GM06990 (cell line): ENCODE results near the gene DCAF7.

ENCODE experiments used
- DNase-seq: peaks from one replicate; pipeline ENCODE4 v3.0.0-alpha.2; 2011; ENCODE audit not compliant: insufficient read length; ENCODE audit errors: extremely low read depth
- H3K27me3 ChIP-seq: replicated peaks from 2 replicates; pipeline ENCODE4 v1.6.0; 2011; ENCODE audit warnings: low read length; ENCODE audit not compliant: control insufficient read depth, insufficient read depth
- H3K36me3 ChIP-seq: 2 replicates; pipeline ENCODE4 v1.5.1; 2011; ENCODE audit warnings: low read length; ENCODE audit not compliant: control insufficient read depth, insufficient read depth
- H3K4me3 ChIP-seq: replicated peaks from 2 replicates; pipeline ENCODE4 v1.5.1; 2011; ENCODE audit warnings: low read depth, mild to moderate bottlenecking, control low read depth, low read length
- TF ChIP-seq, protein P1 (sequence below): IDR thresholded peaks from 2 replicates; pipeline ENCODE4 v1.5.1; 2011; ENCODE audit warnings: low read length, control low read depth, mild to moderate bottlenecking, inconsistent platforms; ENCODE audit not compliant: insufficient read depth, poor library complexity, severe bottlenecking

DCAF7 gene

DNA sequence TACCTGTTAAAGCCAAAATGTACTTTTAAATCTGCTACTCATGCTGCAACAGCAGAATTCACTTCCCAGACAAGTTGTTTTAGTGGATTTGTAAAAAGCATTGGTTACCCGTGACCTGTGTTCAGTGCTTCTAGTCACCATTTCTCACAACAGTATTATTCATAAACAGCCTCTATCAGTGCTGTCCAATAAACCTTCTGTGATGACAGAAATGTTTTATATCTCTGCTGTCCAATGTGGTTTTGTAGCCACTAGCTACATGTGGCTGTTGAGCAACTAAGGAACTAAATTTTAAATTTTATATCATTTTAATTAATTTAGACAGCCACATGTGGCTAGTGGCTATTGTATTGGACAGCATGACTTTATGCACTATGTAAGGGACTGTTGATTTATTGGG is 84.5 kb downstream of the DCAF7 start:
- H3K27me3 ChIP-seq, result no peaks in the 10 kb centered on the region
- peaks cover 5% of the 10 kb centered on the region for H3K36me3 ChIP-seq
- no peak overlapping the region for H3K4me3 ChIP-seq
- TF ChIP-seq, protein P1, sequence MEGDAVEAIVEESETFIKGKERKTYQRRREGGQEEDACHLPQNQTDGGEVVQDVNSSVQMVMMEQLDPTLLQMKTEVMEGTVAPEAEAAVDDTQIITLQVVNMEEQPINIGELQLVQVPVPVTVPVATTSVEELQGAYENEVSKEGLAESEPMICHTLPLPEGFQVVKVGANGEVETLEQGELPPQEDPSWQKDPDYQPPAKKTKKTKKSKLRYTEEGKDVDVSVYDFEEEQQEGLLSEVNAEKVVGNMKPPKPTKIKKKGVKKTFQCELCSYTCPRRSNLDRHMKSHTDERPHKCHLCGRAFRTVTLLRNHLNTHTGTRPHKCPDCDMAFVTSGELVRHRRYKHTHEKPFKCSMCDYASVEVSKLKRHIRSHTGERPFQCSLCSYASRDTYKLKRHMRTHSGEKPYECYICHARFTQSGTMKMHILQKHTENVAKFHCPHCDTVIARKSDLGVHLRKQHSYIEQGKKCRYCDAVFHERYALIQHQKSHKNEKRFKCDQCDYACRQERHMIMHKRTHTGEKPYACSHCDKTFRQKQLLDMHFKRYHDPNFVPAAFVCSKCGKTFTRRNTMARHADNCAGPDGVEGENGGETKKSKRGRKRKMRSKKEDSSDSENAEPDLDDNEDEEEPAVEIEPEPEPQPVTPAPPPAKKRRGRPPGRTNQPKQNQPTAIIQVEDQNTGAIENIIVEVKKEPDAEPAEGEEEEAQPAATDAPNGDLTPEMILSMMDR, result no peak
- DNase-seq, result no peak

- Histone ChIP-seq H3K4me3 (no peak overlapping the region), H3K27me3 (no peaks in the 10 kb centered on the region), H3K36me3 (peaks cover 5% of the 10 kb centered on the region)
- TF ChIP-seq, protein P1, result no peak
- DNase-seq, result no peak
These were observed 85.0 kb downstream of the DCAF7 start for GRCh38 chr17:63635290-63635689.

DNA sequence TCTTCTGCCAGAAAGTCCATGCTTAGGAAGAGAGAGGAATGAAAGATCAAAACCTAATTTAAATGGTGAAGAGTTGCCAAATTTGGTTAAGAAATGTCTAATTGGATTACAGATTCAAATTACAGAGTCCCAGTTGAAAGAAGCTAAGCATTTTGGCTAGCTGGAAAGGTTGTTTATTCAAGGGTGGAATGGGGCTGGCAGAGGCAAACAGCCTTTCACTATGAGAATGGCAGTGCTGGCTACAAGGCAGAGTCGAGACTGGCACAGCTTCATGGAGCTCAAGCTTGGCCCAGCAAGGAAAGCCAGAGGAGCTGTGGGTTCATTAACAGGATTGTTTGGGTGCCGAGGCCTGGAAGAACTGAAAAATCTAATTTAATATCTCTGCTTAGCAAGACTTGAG is 85.5 kb downstream of the DCAF7 start:
- DNase-seq, result no peak
- peaks cover 5% of the 10 kb centered on the region for H3K36me3 ChIP-seq
- no peak overlapping the region for H3K4me3 ChIP-seq
- H3K27me3 ChIP-seq, result no peaks in the 10 kb centered on the region
- TF ChIP-seq, protein P1, result no peak

- TF ChIP-seq, protein P1, result no peak
- Histone ChIP-seq H3K4me3 (no peak overlapping the region), H3K36me3 (peaks cover 5% of the 10 kb centered on the region), H3K27me3 (no peaks in the 10 kb centered on the region)
- no peak for DNase-seq
These were observed 88.8 kb downstream of the DCAF7 start for GRCh38 chr17:63639125-63639524.

DNA sequence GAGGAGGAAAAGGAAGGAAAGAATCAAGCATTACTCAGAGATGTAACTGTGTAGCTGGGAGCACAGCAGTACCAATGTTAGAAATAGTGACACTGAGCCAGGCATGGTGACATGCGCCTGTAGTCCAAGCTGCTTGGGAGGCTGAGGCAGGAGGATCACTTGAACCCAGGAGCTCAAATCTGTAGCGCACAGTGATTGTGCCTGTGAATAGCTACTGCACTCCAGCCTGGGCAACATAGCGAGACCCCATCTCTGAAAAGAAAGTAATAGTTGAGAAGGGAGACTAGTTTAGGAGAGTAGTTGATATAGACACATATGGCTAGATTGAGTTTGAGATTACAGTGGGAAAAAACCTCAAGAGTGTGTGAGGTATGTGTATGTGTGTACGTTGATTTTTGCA is 89.8 kb downstream of the DCAF7 start:
- H3K27me3 ChIP-seq, result no peaks in the 10 kb centered on the region
- TF ChIP-seq, protein P1, result no peak
- H3K36me3 ChIP-seq, result peaks cover 5% of the 10 kb centered on the region
- DNase-seq, result no peak
- H3K4me3 ChIP-seq, result no peak overlapping the region

DNA sequence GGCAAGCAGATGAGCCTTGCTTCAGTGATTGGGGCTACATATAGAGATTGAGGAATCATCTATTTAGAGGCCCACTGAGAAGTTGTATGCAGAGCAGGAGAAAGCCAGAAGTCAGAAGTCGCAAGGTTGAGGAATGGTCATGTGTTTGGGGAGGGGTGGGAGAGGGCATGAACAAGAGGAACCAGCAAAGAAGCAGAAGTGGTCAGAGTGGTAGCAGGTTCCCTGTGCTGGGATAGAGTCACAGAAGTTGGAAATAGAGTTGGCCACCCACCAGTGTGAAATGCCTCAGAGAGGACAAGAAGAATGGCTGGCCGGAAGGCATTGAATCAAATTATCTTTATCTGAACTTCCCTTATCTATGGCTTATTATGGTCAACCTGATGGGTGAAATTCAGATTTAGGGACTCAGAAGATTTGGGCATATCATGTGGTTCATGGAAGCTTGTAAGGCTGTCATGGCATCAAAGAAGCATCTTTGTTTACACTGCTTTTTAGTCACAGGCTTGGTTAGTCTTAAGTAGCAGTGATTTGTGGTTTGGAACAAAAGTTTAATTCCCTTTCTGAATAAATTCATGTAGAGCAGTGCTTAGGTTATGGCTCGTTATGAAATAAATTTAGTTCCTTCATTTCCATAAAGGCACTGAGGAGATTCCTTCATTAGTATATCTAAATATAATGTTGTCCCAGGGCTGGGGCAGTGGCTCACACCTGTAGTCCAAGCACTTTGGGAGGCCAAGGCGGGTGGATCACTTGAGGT is 91.6 kb downstream of the DCAF7 start:
- Histone ChIP-seq H3K36me3 (peaks cover 1% of the 10 kb centered on the region; the same call in 1 of the 2 replicates), H3K4me3 (no peak overlapping the region), H3K27me3 (no peaks in the 10 kb centered on the region)
- no peak for DNase-seq
- TF ChIP-seq, protein P1, result no peak
